Prostate gland (tissue), 2 donors: Measurements from ENCODE around the gene SLC24A3.

Experiments
- POLR2A ChIP-seq: fragments of 450-650 bp; IDR thresholded peaks from one replicate; pipeline ENCODE4 v1.6.1; 2016; ENCODE audit warnings: antibody characterized with exemption, mild to moderate bottlenecking
- POLR2AphosphoS5 ChIP-seq: sonication (generic); formaldehyde crosslinking; IDR thresholded peaks from one replicate; pipeline ENCODE4 v1.6.1; 2017; ENCODE audit warnings: antibody characterized with exemption
- TF ChIP-seq, protein P1 (sequence below), 4 experiments: fragments of 200-600 bp in 2 of 4; fragments of 450-650 bp in 2 of 4; sonication (generic) in 2 of 4; IDR thresholded peaks; 1 replicate in 3 of 4; 2 replicates in 1 of 4; pipeline ENCODE4 v1.5.1; 2016 to 2019; ENCODE audit warnings: antibody characterized with exemption in 4 of 4, mild to moderate bottlenecking in 2 of 4, moderate library complexity in 2 of 4

DNA sequence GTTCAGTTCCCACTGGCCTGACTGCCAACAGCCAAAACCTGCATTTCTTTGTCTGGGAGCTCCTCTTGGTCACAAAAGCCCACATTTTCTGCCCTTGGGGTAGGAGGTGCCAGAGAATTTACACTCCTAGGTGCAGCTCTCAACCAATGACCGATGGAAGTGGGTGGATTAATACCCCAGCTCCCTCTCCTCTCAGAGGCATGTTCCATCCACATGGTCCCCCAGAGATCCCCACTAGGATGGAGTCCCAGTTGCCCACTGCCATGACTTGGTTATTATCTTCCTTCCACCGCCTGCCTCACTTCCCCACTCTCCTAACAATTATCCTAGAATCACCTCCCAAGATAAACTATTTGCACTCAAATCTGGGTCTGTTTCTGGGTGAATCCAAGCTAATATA lies 434.5 kb downstream of the SLC24A3 start:
- TF ChIP-seq, protein P1, sequence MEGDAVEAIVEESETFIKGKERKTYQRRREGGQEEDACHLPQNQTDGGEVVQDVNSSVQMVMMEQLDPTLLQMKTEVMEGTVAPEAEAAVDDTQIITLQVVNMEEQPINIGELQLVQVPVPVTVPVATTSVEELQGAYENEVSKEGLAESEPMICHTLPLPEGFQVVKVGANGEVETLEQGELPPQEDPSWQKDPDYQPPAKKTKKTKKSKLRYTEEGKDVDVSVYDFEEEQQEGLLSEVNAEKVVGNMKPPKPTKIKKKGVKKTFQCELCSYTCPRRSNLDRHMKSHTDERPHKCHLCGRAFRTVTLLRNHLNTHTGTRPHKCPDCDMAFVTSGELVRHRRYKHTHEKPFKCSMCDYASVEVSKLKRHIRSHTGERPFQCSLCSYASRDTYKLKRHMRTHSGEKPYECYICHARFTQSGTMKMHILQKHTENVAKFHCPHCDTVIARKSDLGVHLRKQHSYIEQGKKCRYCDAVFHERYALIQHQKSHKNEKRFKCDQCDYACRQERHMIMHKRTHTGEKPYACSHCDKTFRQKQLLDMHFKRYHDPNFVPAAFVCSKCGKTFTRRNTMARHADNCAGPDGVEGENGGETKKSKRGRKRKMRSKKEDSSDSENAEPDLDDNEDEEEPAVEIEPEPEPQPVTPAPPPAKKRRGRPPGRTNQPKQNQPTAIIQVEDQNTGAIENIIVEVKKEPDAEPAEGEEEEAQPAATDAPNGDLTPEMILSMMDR (IDR thresholded peaks at IDR 0.05), result no peak
- no peak for TF ChIP-seq POLR2A
- no peak for TF ChIP-seq POLR2AphosphoS5
